ENCODE results near the gene MAMLD1. TPM values are rescaled to one million over a fixed set of nuclear protein-coding genes. Genes with fewer than 3 reads are reported as not detected.
A peak's percentile ranks its signal among the peaks of the same experiment; 100 is the strongest.

MAMLD1 gene
- total RNA-seq, 1 donor from 2014 or later = 4.5 TPM

DNA sequence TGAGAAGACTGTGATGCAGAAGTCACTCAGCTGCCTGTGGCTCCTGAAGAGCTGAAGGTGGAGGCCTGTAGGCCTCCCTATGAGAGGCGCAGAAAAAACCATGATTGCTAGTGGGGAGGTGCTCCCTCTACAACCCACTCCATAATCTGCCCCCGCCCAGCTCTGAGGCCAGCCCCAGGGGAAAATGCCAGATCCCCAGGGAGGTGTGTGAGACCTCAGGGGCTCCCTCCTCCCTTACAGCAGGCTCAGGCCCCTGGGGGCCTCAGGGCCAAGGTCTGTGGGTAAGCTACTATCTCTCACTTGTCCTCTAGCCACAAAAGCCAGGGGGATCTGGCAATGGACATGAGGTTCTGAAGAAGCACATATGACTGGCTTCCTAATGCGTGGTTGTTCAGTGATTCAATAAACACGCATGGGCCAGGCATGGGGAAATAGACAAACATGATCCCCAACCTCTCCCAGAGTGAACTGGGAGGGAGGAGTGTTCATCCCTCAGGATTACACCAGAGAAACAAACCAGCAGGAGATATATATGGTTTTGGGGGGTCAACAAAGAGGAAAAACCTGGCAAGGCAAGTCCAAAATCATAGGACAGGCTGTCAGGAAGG is 154.3 kb downstream of the MAMLD1 start:
- H3K27me3 Mint-ChIP-seq (ENCODE audit: low read depth) = no peaks in the 10 kb centered on the region
- H3K4me1 Mint-ChIP-seq = no peaks in the 10 kb centered on the region
- TF ChIP-seq, protein P1, sequence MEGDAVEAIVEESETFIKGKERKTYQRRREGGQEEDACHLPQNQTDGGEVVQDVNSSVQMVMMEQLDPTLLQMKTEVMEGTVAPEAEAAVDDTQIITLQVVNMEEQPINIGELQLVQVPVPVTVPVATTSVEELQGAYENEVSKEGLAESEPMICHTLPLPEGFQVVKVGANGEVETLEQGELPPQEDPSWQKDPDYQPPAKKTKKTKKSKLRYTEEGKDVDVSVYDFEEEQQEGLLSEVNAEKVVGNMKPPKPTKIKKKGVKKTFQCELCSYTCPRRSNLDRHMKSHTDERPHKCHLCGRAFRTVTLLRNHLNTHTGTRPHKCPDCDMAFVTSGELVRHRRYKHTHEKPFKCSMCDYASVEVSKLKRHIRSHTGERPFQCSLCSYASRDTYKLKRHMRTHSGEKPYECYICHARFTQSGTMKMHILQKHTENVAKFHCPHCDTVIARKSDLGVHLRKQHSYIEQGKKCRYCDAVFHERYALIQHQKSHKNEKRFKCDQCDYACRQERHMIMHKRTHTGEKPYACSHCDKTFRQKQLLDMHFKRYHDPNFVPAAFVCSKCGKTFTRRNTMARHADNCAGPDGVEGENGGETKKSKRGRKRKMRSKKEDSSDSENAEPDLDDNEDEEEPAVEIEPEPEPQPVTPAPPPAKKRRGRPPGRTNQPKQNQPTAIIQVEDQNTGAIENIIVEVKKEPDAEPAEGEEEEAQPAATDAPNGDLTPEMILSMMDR (conservative IDR thresholded peaks at IDR 0.05) = no peak
- no peak overlapping the region for H3K4me3 Mint-ChIP-seq
- peak overlapping the region; percentile 35 for H3K27ac Mint-ChIP-seq (ENCODE audit: unreplicated experiment)
- H3K9me3 Mint-ChIP-seq = peaks cover 2% of the 10 kb centered on the region
- no peaks in the 10 kb centered on the region for H3K36me3 Mint-ChIP-seq (ENCODE audit: low read depth)
- no peak for DNase-seq (ENCODE audit: low read depth, low spot score)

DNA sequence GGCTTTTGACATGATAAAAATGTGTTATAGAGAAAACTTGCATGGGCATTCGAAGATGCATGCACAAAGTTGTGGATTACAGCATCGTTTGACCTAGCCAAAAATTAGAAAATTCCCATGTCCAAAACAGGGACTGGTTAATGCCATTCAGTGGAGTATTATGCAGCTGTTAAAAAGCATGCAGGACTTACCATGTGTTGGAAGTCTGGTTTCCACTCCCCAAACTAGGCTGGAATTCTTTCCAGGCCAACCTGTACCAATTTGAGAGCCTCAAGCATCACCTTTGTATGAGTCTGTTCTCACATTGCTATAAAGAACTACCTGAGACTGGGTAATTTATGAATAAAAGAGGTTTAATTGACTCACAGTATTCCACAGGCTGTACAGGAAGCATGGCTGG is 159.4 kb downstream of the MAMLD1 start:
- no peak for DNase-seq (ENCODE audit: low read depth, low spot score)
- TF ChIP-seq, protein P1 (conservative IDR thresholded peaks at IDR 0.05) = no peak
- peaks cover 2% of the 10 kb centered on the region for H3K9me3 Mint-ChIP-seq
- H3K4me1 Mint-ChIP-seq = no peaks in the 10 kb centered on the region
- H3K4me3 Mint-ChIP-seq = no peak overlapping the region
- H3K27me3 Mint-ChIP-seq (ENCODE audit: low read depth) = peaks cover 4% of the 10 kb centered on the region
- no peak overlapping the region for H3K27ac Mint-ChIP-seq (ENCODE audit: unreplicated experiment)
- no peaks in the 10 kb centered on the region for H3K36me3 Mint-ChIP-seq (ENCODE audit: low read depth)

DNA sequence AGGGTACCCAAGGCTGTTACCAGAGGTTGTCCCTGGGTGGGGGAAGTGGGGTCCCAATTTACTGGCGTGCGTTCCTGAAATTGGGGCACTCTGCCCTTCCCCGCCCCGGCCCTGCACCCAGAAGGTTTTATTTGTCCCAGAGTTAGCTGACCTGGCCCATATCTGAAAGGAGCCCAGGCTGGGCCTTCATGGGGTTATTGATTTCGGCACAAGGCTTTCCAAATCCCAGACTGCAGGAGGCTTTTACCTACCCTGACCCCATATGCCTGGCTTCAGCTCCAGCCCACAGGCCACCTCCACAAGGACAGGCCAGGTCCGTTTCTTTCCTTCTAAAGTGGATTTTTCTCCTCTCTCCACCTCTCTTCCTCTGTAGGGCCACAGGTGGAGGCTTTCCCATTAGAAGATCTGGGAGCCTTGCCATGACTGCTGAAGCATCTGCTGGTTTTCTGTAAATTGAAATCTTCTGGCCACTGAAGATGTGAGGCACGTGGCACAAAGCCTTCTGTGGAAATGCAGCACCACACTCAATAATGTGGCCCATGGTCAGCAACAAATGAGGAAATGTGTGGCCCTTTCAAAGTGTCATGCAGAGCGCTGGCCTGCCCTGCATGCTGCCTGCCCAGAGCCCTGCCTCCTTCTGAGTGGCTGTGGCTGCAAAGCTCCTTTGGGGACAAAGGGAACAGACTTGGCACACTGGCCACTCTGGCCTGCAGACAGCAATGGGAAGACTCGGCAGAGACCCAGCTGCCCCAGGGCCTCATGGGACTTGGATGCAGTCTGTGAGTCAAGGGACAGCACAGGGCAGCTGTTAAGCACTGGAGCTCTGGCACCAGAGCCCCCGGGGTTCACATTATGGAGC is 162.2 kb downstream of the MAMLD1 start:
- Mint-ChIP-seq H3K27ac (ENCODE audit: unreplicated experiment) (no peak overlapping the region), H3K9me3 (peaks cover 3% of the 10 kb centered on the region), H3K4me3 (no peak overlapping the region), H3K36me3 (ENCODE audit: low read depth) (no peaks in the 10 kb centered on the region), H3K27me3 (ENCODE audit: low read depth) (peaks cover 4% of the 10 kb centered on the region), H3K4me1 (no peaks in the 10 kb centered on the region)
- TF ChIP-seq, protein P1 (conservative IDR thresholded peaks at IDR 0.05) = no peak
- DNase-seq (ENCODE audit: low read depth, low spot score) = no peak

DNA sequence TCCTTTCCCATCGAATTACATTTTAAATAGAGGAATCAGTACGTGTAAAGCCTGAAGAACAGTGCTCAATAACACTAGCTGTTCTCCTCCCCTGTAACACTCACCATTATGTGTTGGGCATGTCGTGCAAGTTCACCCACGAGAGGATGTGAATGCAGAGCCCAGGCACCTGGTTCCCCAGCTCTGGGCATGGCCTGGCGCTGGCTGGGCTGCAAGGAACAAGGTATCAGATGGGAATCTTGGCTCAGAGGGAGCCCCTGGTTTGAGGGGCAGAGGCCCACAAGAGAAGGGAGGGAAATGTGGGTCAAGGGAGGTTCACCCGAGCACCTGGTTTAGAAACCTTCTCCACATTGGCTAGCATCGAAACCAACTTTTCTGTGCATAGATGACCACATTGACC is 163.6 kb downstream of the MAMLD1 start:
- Mint-ChIP-seq H3K36me3 (ENCODE audit: low read depth) (no peaks in the 10 kb centered on the region), H3K9me3 (peaks cover 3% of the 10 kb centered on the region), H3K27ac (ENCODE audit: unreplicated experiment) (no peak overlapping the region), H3K4me3 (no peak overlapping the region), H3K4me1 (no peaks in the 10 kb centered on the region), H3K27me3 (ENCODE audit: low read depth) (peaks cover 4% of the 10 kb centered on the region)
- TF ChIP-seq, protein P1 (conservative IDR thresholded peaks at IDR 0.05) = no peak
- no peak for DNase-seq (ENCODE audit: low read depth, low spot score)

DNA sequence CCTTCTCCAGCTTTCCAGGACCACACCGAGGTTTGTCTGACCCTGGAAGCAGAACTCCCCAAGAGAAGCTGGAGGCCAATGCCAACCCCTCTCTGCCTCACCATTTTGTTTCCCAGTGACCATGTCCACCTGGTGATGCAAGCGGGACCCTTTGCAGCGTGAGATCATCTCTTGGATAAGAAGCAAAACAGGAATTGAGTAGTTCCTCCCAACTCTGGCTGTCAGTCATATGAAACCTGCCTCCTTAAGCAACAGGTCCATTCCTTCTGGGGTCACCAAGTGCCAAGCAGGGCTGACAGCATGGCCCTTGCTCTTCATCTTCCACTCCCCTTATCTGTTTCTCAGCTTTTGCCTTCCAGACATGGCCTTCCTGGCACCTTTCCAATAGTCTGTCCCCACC is 164.0 kb downstream of the MAMLD1 start:
- TF ChIP-seq, protein P1 (conservative IDR thresholded peaks at IDR 0.05) = no peak
- peaks cover 3% of the 10 kb centered on the region for H3K9me3 Mint-ChIP-seq
- H3K36me3 Mint-ChIP-seq (ENCODE audit: low read depth) = no peaks in the 10 kb centered on the region

More for the DNA sequence above, 164.0 kb downstream of the MAMLD1 start:
- H3K27ac Mint-ChIP-seq (ENCODE audit: unreplicated experiment) = no peak overlapping the region
- H3K27me3 Mint-ChIP-seq (ENCODE audit: low read depth) = peaks cover 4% of the 10 kb centered on the region
- no peaks in the 10 kb centered on the region for H3K4me1 Mint-ChIP-seq
- H3K4me3 Mint-ChIP-seq = no peak overlapping the region
- no peak for DNase-seq (ENCODE audit: low read depth, low spot score)

Data from neural crest cell (in vitro differentiated cells).